GM12865 (cell line): ENCODE measurements around the gene ELMO2.

Experiments used
- DNase-seq: peaks from one replicate; pipeline ENCODE4 v3.0.0; 2010; ENCODE audit warnings: low read depth
- H3K4me3 ChIP-seq: 2 replicates; pipeline ENCODE4 v1.5.1; 2011; ENCODE audit warnings: mild to moderate bottlenecking, low read depth, low read length, control low read depth
- TF ChIP-seq, protein P1 (sequence below): IDR thresholded peaks from 2 replicates; pipeline ENCODE4 v1.5.1; 2011; ENCODE audit warnings: low read length, control low read depth, low read depth, inconsistent platforms; ENCODE audit not compliant: insufficient read depth; ENCODE audit errors: missing control alignments

Gene ELMO2

DNA sequence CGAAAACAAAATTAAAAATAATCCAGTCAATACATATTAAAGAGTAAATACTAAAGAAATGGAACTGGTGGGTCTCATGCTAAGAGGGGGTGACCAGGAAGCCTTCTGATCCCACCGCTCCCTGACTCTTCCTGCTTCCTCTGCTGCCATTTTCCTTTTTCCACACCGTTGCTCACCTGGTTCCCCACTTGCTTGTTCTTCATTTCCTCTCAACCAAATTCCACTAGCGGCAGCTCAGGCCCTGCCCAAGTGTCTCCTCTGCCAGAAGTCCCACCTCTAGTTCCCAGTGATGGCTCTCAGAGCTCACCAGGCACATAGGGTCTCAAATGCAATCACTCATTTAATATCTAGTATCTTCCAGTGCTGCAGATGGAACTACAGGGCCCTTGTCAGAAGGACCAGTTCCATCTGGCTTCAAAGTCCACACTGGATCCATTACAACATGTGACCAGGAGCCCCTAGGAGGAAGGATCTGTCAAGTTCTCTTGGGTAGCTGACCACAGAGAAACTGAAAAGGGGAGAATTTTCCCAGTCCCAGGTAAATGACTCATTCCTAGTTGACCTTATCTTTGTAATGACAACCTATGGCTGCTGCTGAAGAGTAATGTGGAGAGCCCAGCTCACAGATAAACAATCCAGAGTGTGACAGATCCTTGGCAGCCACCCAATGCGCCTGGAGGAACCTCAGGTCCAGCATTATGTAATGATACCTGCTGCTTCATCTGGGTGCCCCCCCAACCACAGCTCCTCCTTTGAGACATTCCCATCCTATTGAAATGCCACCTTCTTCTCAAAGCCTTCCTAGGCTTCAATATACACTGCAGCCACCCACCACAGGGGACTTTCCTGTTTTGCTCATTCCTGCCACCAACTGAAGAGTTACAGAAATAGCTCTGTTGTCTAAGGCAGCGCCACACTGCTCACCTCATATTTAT lies 38.2 kb downstream of the ELMO2 start:
- peak; percentile 31 for DNase-seq
- TF ChIP-seq, protein P1, sequence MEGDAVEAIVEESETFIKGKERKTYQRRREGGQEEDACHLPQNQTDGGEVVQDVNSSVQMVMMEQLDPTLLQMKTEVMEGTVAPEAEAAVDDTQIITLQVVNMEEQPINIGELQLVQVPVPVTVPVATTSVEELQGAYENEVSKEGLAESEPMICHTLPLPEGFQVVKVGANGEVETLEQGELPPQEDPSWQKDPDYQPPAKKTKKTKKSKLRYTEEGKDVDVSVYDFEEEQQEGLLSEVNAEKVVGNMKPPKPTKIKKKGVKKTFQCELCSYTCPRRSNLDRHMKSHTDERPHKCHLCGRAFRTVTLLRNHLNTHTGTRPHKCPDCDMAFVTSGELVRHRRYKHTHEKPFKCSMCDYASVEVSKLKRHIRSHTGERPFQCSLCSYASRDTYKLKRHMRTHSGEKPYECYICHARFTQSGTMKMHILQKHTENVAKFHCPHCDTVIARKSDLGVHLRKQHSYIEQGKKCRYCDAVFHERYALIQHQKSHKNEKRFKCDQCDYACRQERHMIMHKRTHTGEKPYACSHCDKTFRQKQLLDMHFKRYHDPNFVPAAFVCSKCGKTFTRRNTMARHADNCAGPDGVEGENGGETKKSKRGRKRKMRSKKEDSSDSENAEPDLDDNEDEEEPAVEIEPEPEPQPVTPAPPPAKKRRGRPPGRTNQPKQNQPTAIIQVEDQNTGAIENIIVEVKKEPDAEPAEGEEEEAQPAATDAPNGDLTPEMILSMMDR, result no peak
- H3K4me3 ChIP-seq, result no peak overlapping the region

GRCh38 chr20:46367234-46367633 lies 39.2 kb downstream of the ELMO2 start:
- TF ChIP-seq, protein P1, result no peak
- no peak for DNase-seq
- no peak overlapping the region for H3K4me3 ChIP-seq

DNA sequence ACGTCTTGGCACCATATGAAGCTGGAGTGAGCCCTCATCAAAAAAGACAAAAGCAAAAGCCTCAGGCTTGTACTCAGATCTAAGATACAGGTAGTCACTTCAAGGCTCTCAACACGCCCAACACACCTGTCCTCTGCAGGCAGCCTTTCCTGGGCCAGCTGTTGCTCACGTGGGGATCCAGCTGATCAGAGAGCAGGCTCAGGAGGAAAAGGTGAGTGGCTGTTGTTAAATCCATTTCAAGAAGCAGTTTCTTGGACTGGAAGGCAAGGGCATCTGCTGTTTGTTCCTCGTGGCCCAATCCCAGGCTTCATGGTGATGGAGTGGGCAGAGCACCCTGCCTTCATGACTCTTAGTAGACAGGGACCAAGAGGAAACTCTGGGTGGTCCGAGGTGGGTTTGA lies 39.6 kb downstream of the ELMO2 start:
- DNase-seq, result no peak
- TF ChIP-seq, protein P1, result no peak
- H3K4me3 ChIP-seq, result no peak overlapping the region

GRCh38 chr20:46365487-46366220 lies 40.8 kb downstream of the ELMO2 start:
- TF ChIP-seq, protein P1, result no peak
- H3K4me3 ChIP-seq, result no peak overlapping the region
- DNase-seq, result no peak

DNA sequence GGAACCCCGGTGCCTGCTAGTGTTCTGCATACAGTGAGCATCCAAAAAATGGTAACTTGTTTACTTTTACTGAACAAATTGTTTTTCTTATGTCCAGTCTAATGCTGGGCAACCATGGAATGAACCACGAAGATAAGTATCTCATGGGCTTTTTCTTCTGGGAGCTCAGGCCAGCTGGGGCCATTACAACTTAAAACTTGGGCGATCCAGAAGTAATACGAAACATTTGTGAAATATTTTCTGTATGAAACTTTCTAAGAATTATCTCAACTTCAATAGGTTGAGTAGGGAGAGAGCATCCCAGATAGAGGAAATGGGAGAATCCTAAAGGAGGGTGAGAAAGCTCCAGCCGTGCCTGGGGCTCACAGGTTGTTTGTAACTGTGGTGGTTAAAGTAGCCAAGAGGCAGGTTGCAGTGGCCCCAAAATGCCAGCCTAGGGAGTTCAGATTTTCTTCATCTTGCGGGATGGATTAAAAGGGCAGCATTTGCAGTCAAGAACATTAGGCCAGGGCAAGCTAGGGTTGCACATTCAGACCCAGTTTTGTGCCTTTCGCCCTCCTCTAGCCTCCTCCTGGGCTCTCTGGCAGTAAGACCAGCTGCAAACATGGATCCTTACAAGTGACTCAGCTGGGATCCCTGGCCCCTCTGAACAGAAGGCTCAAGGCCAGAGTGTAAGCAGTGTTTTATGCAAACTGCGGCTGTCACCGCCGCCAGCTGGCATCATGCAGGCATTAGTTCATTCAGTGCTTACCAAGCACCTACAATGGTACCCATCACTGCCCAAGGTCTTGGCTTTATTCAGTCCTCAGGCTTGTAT lies 41.5 kb downstream of the ELMO2 start:
- DNase-seq, result no peak
- TF ChIP-seq, protein P1, result no peak
- H3K4me3 ChIP-seq, result peak overlapping the region; percentile 92

- peak; percentile 90 for DNase-seq
- TF ChIP-seq, protein P1, result no peak
- peak overlapping the region; percentile 92 for H3K4me3 ChIP-seq
Measured at GRCh38 chr20:46363874-46364669, 42.3 kb downstream of the ELMO2 start.
